Tibial artery (tissue), 4 donors: ENCODE data around the gene GPR107.
A peak's percentile ranks its signal among the peaks of the same experiment; 100 is the strongest.

ENCODE experiments used
- DNase-seq, 2 donors: peaks; one replicate each; pipeline ENCODE4 v3.0.0-alpha.2; 2019
- H3K27ac ChIP-seq, 2 donors: fragments of 200-600 bp; sonication (generic) in 1 of 2; 1 replicate in 1 of 2; 2 replicates in 1 of 2; pipeline ENCODE4 v1.5.1; 2018 to 2019; ENCODE audit warnings: mild to moderate bottlenecking in 1 of 2
- H3K27me3 ChIP-seq, 2 donors: fragments of 200-600 bp; sonication (generic) in 1 of 2; one replicate each; pipeline versions ENCODE4 v1.5.1 to v1.6.0; 2016 to 2019
- H3K36me3 ChIP-seq, 3 donors: fragments of 200-600 bp; sonication (generic) in 2 of 3; one replicate each; pipeline ENCODE4 v1.5.1; 2016 to 2019; ENCODE audit warnings: mild to moderate bottlenecking in 2 of 3
- H3K4me1 ChIP-seq, 4 donors: fragments of 200-600 bp; sonication (generic) in 2 of 4; 1 replicate in 3 of 4; 2 replicates in 1 of 4; pipeline ENCODE4 v1.5.1; 2016 to 2019
- H3K4me3 ChIP-seq, 2 donors: fragments of 200-600 bp; sonication (generic) in 1 of 2; 1 replicate in 1 of 2; 2 replicates in 1 of 2; pipeline ENCODE4 v1.5.1; 2018 to 2019; ENCODE audit warnings: mild to moderate bottlenecking in 2 of 2
- H3K9me3 ChIP-seq, 3 donors: fragments of 200-600 bp; sonication (generic) in 1 of 3; one replicate each; pipeline ENCODE4 v1.5.1; 2016 to 2019
- CTCF ChIP-seq, 2 experiments: fragments of 200-600 bp in 1 of 2; fragments of 450-650 bp in 1 of 2; IDR thresholded peaks; one replicate each; pipeline ENCODE4 v1.5.1; 2017 to 2019; ENCODE audit warnings: antibody characterized with exemption in 2 of 2, mild to moderate bottlenecking in 1 of 2, moderate library complexity in 1 of 2
- intact Hi-C: fragments of 100-400 bp; cut with DNase I; formaldehyde crosslinking; loops from one replicate; pipeline ENCODE4 v1.15.0; 2023; ENCODE audit warnings: low total_unique reads

The GPR107 gene

DNA sequence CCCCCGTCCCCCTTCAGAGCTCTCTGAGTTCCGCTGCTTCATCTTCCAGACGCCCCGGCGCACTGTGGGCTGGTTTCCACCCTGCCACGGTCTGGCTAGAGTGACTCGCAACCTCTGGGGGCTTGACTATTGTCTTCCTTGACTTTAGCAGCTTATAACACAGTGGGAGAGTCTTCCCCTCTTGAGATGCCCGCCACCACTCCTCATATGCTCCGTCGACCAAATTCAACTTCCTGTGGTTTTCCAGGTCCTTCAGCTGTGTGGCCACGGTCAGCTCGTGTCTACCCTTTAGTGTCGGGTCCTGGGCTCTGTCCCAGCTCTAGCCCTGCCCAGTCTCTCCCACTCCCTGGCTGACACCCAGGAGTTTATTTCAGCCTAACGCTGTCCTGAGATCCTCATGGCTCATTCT, 90.3 kb downstream of the GPR107 start:
- H3K27me3 ChIP-seq, result no peaks in the 10 kb centered on the region
- no peak for TF ChIP-seq CTCF (IDR thresholded peaks at IDR 0.05)
- peaks cover 0 to 30% (median 16%) of the 10 kb centered on the region in 4 donors for H3K4me1 ChIP-seq
- no peak overlapping the region for H3K4me3 ChIP-seq
- H3K27ac ChIP-seq, result peak overlapping the region; percentile 14 to 31
- intact Hi-C loops, result no loop called here
- peak in 1 of 2 donors; percentile 76 for DNase-seq
- H3K36me3 ChIP-seq, result no peaks in the 10 kb centered on the region
- H3K9me3 ChIP-seq, result no peaks in the 10 kb centered on the region

GRCh38 chr9:130144703-130145102, 91.0 kb downstream of the GPR107 start:
- intact Hi-C loops, result no loop called here
- no peak overlapping the region for H3K27ac ChIP-seq

GRCh38 chr9:130145658-130146057, 92.0 kb downstream of the GPR107 start:
- Histone ChIP-seq H3K4me3 (no peak overlapping the region), H3K27me3 (no peaks in the 10 kb centered on the region), H3K4me1 (peaks cover 0 to 15% (median 12%) of the 10 kb centered on the region in 4 donors), H3K36me3 (no peaks in the 10 kb centered on the region), H3K27ac (no peak overlapping the region), H3K9me3 (no peaks in the 10 kb centered on the region)
- TF ChIP-seq CTCF (IDR thresholded peaks at IDR 0.05), result no peak
- intact Hi-C loops, result no loop called here
- DNase-seq, result no peak

More at GRCh38 chr9:130144703-130145102, 91.0 kb downstream of the GPR107 start:
- Histone ChIP-seq H3K4me3 (no peak overlapping the region), H3K36me3 (no peaks in the 10 kb centered on the region), H3K9me3 (no peaks in the 10 kb centered on the region), H3K4me1 (peaks cover 0 to 22% (median 12%) of the 10 kb centered on the region in 4 donors), H3K27me3 (no peaks in the 10 kb centered on the region)
- no peak for TF ChIP-seq CTCF (IDR thresholded peaks at IDR 0.05)
- DNase-seq, result no peak

DNA sequence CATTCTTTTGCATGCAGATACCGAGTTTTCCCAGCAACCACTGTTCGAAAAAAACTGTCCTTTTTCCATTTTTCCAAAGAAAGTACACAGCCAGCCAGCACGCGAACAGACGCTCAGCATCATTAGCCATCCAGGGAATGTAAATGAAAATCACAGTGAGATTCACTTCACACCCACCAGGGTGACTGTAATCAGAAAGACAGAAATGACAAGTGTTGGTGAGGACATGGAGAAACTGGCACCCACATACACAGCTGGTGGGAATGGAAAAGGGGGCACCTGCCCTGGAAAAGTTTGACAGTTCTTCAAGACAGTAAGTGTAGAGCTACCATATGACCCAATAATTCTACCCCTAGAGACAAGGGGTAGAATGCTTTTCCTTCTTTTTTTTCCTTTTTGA, 93.5 kb downstream of the GPR107 start:
- intact Hi-C loops, result no loop called here
- H3K9me3 ChIP-seq, result no peaks in the 10 kb centered on the region
- DNase-seq, result no peak
- H3K36me3 ChIP-seq, result no peaks in the 10 kb centered on the region
- no peak for TF ChIP-seq CTCF (IDR thresholded peaks at IDR 0.05)
- no peaks in the 10 kb centered on the region for H3K27me3 ChIP-seq
- no peak overlapping the region for H3K4me3 ChIP-seq
- peaks cover 0 to 15% (median 12%) of the 10 kb centered on the region in 4 donors for H3K4me1 ChIP-seq
- no peak overlapping the region for H3K27ac ChIP-seq

GRCh38 chr9:130147910-130148309, 94.2 kb downstream of the GPR107 start:
- Histone ChIP-seq H3K4me1 (peaks cover 0 to 15% (median 12%) of the 10 kb centered on the region in 4 donors), H3K36me3 (no peaks in the 10 kb centered on the region), H3K27ac (no peak overlapping the region), H3K9me3 (no peaks in the 10 kb centered on the region), H3K27me3 (no peaks in the 10 kb centered on the region), H3K4me3 (no peak overlapping the region)
- no peak for DNase-seq
- intact Hi-C loops, result no loop called here
- no peak for TF ChIP-seq CTCF (IDR thresholded peaks at IDR 0.05)

DNA sequence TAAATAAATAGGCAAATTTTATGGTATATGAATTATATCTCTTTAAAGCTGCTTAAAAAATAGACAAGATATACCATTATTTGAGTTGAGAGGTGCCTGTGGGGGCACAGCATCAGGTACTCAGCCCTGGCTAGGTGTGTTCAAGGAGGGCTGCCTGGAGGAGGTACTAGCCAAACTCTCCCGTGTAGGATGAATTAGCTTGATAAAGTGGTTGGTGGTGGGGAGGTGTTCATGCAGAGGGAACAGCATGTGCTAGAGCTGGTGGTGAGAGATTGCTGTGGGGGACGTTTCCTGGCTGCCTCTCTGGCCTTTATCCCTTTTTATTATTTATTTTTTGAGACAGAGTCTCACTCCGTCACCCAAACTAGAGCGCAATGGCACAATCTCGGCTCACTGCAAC, 95.3 kb downstream of the GPR107 start:
- no peak for TF ChIP-seq CTCF (IDR thresholded peaks at IDR 0.05)
- Histone ChIP-seq H3K4me3 (no peak overlapping the region), H3K27ac (no peak overlapping the region), H3K36me3 (no peaks in the 10 kb centered on the region), H3K4me1 (peaks cover 0 to 11% (median 9%) of the 10 kb centered on the region in 4 donors), H3K9me3 (no peaks in the 10 kb centered on the region), H3K27me3 (no peaks in the 10 kb centered on the region)
- no peak for DNase-seq
- intact Hi-C loops, result no loop called here
